Measurements from ENCODE around the gene FBLN2.

- TF ChIP-seq EZH2 (IDR thresholded peaks at IDR 0.05; ENCODE audit: low read length, unreplicated experiment) (no peak), CTCF (conservative IDR thresholded peaks at IDR 0.05; ENCODE audit: low read depth, low read length) (no peak), EZH2phosphoT487 (IDR thresholded peaks at IDR 0.05; ENCODE audit: borderline replicate concordance, low read length) (no peak)
Observed at GRCh38 chr3:13651775-13652428, 103.0 kb downstream of the FBLN2 start.

Measured in PC-3 (cell line).